Measurements from ENCODE around the gene PTGR2.

- TF ChIP-seq EZH2 (IDR thresholded peaks at IDR 0.05; ENCODE audit: borderline replicate concordance): no peak
- peak; percentile 18 for TF ChIP-seq CTCF (IDR thresholded peaks at IDR 0.05; ENCODE audit: poor library complexity)
- TF ChIP-seq EZH2phosphoT487 (IDR thresholded peaks at IDR 0.05; ENCODE audit: low read depth, severe bottlenecking, unreplicated experiment): no peak
Observed at GRCh38 chr14:73859145-73859544, 7.5 kb downstream of the PTGR2 start.

Measured in hepatocyte (in vitro differentiated cells).